Measurements from ENCODE around the gene ZNF155.

The ZNF155 gene

DNA sequence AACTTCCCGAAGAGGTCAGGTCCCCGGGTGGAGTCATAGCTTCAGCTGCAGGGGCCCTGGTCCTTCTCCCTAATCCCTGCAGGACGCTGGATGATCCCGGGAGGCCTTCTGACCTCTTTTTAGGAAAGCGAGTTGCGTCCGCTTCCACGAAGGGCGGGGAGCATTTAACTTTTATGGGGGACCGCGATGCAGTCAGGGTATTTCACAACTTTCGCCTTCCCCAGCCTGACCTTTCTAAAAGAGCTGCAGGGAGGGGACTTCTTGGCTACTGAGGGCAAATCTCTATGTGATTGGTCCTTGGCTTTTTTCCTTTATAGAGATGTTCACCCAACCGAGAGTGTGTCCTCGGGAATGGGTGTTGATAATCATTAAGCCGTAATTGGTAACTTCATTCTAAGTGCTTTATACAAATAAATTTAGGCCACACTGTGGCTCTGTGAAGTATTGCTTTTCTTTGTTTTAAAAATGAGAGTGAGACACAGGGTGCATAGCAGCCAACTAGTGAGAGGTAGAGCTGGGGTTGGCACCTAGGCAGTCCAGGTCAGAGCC lies 19.5 kb downstream of the ZNF155 start:
- H3K4me3 ChIP-seq (ENCODE audit: low read depth, low read length) = peak overlapping the region; percentile 82

DNA sequence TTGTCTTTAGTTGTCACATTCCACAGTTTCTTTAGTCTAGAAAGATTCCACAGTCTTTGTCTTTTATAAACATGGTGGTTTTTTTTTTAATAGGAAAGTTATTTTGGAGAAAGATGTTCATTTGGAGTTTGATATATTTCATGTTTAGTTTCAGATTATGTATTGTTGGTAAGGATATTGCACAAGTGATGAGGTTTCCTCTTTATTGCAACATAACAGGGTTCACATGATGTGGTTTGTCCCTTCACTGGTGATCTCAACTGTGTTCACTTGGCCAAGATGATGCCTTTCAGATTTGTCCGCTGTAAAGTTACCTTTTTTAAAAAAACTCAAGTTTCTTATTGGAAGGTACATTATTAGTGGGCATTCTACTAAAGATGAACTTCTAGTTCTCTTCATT lies 22.0 kb downstream of the ZNF155 start:
- H3K4me3 ChIP-seq (ENCODE audit: low read depth, low read length) = no peak overlapping the region

DNA sequence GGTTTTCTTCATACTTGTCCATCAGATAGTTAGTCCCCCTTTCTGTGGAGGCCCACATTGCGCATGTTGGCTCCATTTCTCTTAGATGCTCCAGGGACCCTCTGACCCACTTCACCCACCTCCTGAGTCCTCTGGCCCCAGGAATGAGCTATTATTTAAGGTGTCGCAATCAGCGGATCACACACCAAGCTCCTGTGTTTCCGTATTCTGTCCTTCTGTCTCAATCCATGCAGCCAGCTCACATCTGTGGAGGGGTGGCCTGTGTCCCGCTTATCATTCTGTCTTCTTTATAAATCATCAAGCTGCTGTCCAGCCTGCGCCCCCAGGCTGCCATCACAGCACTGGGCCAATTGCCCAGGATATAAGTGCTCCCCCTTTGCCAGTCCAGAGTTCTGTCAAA lies 23.5 kb downstream of the ZNF155 start:
- H3K4me3 ChIP-seq (ENCODE audit: low read depth, low read length) = no peak overlapping the region

DNA sequence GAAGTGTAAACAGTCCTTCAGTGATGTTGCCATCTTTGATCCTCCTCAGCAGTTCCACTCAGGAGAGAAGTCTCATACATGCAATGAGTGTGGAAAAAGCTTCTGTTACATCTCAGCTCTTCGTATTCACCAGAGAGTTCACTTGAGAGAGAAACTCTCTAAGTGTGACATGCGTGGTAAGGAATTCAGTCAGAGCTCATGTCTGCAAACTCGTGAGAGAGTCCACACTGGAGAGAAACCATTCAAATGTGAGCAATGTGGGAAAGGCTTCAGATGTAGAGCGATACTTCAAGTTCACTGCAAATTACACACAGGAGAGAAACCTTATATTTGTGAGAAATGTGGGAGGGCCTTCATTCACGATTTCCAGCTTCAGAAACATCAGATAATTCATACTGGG lies 26.5 kb downstream of the ZNF155 start:
- H3K4me3 ChIP-seq (ENCODE audit: low read depth, low read length) = no peak overlapping the region

DNA sequence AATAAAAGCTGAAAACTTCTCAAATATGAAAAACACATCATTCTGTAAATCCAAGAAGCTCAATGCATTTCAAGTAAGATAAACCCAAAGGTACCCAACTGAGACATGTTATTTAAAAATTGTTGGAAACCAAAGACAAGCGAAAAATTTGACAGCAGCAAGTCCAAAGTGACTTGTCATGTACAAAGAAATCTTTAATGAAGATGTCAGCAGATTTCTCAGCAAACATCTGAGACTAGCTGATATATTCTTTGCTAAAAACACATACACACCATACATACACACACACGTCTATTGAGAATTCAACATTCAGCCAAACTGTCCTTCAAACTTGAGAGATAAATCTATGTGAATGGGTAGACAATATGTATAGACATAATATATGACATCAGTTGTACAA lies 35.5 kb downstream of the ZNF155 start:
- H3K4me3 ChIP-seq (ENCODE audit: low read depth, low read length) = no peak overlapping the region

DNA sequence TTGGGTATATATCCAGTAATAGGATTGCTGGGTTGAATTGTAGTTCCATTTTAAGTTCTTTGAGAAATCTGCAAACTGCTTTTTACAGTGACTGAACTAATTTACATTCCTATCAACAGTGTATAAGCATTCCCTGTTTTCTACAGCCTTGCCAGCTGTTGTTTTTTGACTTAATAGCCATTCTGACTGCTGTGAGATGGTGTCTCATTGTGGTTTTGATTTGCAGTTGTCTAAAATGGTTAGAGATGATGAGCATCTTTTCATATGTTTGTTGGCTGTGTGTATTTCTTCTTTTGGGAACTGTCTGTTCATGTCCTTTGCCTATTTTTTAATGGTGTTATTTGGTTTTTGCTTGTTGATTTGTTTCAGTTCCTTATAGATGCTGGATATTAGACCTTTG lies 37.2 kb downstream of the ZNF155 start:
- no peak overlapping the region for H3K4me3 ChIP-seq (ENCODE audit: low read depth, low read length)

DNA sequence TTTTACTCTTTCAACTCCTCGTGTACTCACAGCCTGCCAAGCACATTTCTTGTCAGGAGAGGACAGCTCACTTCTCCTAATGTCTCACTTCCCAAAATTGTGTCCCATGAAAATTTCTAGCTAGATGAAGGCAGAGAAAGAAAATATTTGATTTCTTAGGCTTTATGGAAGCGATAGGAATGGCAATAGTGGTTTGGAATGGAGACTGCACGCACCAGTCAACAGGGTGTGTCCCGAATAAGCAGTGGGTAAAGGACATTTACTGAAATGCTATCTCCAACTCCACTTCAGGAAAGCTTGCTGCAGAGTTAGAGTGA lies 40.9 kb downstream of the ZNF155 start:
- H3K4me3 ChIP-seq (ENCODE audit: low read depth, low read length) = peak overlapping the region; percentile 91

DNA sequence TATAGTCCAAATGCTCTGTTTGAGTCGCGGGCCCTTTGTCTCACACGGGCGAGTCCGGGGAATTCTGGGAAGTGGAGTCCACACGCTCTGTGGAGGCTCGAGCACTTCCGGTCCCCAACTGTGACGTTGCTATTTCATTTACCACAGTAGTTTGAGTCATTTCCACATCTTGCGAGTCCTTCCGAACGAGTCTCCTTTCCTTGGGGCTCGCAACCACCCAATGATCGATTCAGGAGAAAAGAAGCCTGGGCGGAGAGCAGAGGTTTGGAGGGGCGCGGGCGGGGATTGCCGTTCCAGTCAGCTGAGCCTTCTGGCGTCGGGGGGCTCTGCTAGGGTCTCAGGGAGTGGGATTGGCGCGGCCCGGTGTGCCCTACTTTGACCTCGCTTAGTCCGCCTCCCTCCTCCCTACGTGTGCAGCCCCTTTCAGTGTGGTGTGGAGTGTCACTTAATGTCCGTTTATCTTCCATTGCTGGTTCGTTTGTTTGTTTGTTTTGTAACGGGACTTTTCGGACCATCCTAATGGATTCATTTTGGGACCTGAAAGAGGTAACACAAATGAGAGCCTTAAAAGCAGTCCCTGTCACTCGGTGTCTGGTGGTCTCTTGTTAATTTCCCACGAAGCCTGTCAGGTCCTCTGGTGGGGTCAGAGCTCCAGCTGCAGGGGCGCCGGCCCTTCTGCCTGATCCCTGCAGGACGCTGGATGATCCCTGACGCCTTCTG lies 41.4 kb downstream of the ZNF155 start, which contains the start of gene ZNF222:
TSS of gene ZNF222 (plus strand) at position 163 of the 720 bp plus-strand sequence. CDS start at position 221, 58 bp downstream.
- peak within 1 kb of the TSS; percentile 91 for H3K4me3 ChIP-seq (ENCODE audit: low read depth, low read length)

DNA sequence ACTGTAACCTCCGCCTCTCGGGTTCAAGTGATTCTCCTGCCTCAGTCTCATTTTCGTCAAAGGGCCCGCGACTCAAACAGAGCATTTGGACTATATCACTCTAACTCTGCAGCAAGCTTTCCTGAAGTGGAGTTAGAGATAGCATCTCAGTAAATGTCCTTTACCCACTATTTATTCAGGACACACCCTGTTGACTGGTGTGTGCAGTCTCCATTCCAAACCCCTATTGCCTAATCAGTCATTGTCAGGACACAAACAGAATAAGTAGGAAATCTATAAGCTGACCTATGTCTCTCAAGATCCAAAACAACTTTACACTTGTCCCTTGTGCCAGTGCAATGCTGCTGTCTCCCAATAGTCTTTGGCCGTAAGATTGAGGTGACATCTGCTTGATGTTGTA lies 42.6 kb downstream of the ZNF155 start:
- no peak overlapping the region for H3K4me3 ChIP-seq (ENCODE audit: low read depth, low read length)

DNA sequence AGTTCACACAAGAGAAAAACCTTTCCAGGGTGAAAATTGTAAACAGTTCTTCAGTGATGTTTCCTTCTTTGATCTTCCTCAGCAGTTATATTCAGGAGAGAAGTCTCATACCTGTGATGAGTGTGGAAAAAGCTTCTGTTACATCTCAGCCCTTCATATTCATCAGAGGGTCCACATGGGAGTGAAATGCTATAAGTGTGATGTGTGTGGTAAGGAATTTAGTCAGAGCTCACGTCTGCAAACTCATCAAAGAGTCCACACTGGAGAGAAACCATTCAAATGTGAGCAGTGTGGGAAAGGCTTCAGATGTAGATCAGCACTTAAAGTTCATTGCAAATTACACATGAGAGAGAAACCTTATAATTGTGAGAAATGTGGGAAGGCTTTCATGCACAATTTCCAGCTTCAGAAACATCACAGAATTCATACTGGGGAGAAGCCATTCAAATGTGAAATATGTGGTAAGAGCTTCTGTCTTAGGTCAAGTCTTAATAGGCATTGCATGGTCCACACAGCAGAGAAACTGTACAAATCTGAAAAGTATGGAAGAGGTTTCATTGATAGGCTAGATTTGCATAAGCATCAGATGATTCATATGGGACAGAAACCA lies 48.1 kb downstream of the ZNF155 start:
- H3K4me3 ChIP-seq (ENCODE audit: low read depth, low read length) = no peak overlapping the region

DNA sequence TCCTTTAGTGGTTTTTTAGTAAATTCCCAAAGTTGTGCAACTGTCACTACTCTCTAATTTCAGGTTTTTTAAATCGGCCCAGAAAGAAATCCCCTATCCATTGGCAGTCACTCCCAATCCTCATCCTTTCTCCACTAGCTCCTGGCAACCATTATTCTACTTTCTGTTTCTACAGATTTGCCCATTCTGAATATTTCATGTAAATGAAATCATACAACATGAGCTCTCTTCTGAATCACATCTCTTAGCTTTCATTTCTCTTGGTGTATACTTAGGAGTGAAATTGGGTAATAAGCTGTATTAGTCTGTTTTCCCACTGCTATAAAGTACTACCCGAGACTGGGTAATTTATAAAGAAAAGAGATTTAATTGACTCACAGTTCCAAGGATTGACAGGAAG lies 58.2 kb downstream of the ZNF155 start:
- no peak overlapping the region for H3K4me3 ChIP-seq (ENCODE audit: low read depth, low read length)

Data from iPS-11a (cell line).